SU-DHL-6 (cell line): ENCODE measurements around the gene ARRB1.

Experiments used
- H2AFZ ChIP-seq: fragments of 200-600 bp; sonication (generic); 2 replicates; pipeline ENCODE4 v1.6.1; 2014; ENCODE audit warnings: low read depth, mild to moderate bottlenecking, moderate library complexity, mixed read lengths, antibody characterized with exemption, low read length; ENCODE audit not compliant: severe bottlenecking
- H3F3A ChIP-seq: fragments of 200-600 bp; shearing (Covaris generic); 2 replicates; pipeline ENCODE4 v1.6.0; 2016; ENCODE audit warnings: antibody characterized with exemption, mild to moderate bottlenecking; ENCODE audit not compliant: insufficient read depth
- H3K27ac ChIP-seq: fragments of 200-600 bp; sonication (generic); 2 replicates; pipeline ENCODE4 v1.5.1; 2016; ENCODE audit warnings: low read depth, mild to moderate bottlenecking, low read length, moderate library complexity, mixed read lengths
- H3K27me3 ChIP-seq: fragments of 200-600 bp; sonication (generic), shearing (Covaris generic); 2 replicates; pipeline ENCODE4 v1.6.0; 2014; ENCODE audit warnings: mild to moderate bottlenecking, low read length
- H3K36me3 ChIP-seq: fragments of 200-600 bp; sonication (generic); 2 replicates; pipeline ENCODE4 v1.6.1; 2014; ENCODE audit warnings: mild to moderate bottlenecking, low read length, mixed read lengths
- H3K4me2 ChIP-seq: fragments of 300-600, 200-600 bp; shearing (Covaris generic), sonication (generic); 2 replicates; pipeline ENCODE4 v1.6.0; 2014; ENCODE audit warnings: low read length, low read depth, mild to moderate bottlenecking; ENCODE audit not compliant: poor library complexity, severe bottlenecking
- H3K4me3 ChIP-seq: fragments of 200-600 bp; sonication (generic); 2 replicates; pipeline ENCODE4 v1.5.1; 2014; ENCODE audit warnings: antibody characterized with exemption, low read length, mild to moderate bottlenecking, mixed read lengths; ENCODE audit not compliant: insufficient read depth, poor library complexity, severe bottlenecking
- H3K79me2 ChIP-seq: fragments of 200-600 bp; sonication (generic); 2 replicates; pipeline ENCODE4 v1.6.1; 2014; ENCODE audit warnings: mild to moderate bottlenecking, low read length, moderate library complexity; ENCODE audit not compliant: insufficient read depth
- H3K9ac ChIP-seq: fragments of 200-600 bp; sonication (generic); 2 replicates; pipeline ENCODE4 v1.7.0; 2014; ENCODE audit warnings: mild to moderate bottlenecking, low read length
- H3K9me2 ChIP-seq: fragments of 200-600 bp; sonication (generic); replicated peaks from 2 replicates; pipeline ENCODE4 v1.6.1; 2014; ENCODE audit warnings: low read length; ENCODE audit not compliant: insufficient read depth
- H3K9me3 ChIP-seq: fragments of 200-600 bp; sonication (generic); 2 replicates; pipeline ENCODE4 v1.6.1; 2014; ENCODE audit warnings: low read length, mixed read lengths; ENCODE audit not compliant: insufficient read depth
- H4K20me1 ChIP-seq: fragments of 200-600 bp; sonication (generic); 2 replicates; pipeline ENCODE4 v1.6.1; 2014; ENCODE audit warnings: low read depth, mild to moderate bottlenecking, antibody characterized with exemption, low read length, moderate library complexity, mixed read lengths
- CTCF ChIP-seq: fragments of 200-600 bp; sonication (generic); IDR thresholded peaks from one replicate; pipeline ENCODE4 v1.5.1; 2017; ENCODE audit warnings: antibody characterized with exemption, mild to moderate bottlenecking, low read length, moderate library complexity; ENCODE audit not compliant: insufficient read depth, poor library complexity, severe bottlenecking
- EZH2phosphoT487 ChIP-seq: fragments of 200-600 bp; sonication (generic), shearing (Covaris generic); conservative IDR thresholded peaks from 2 replicates; pipeline ENCODE4 v1.6.1; 2018; ENCODE audit warnings: mild to moderate bottlenecking, antibody characterized with exemption, low read length, moderate library complexity, mixed read lengths

ARRB1 gene

GRCh38 chr11:75351791-75352587 lies 528 bp upstream of the ARRB1 start:
- H3K79me2 ChIP-seq: no peaks in the 10 kb centered on the region
- H3K4me2 ChIP-seq: no peak overlapping the region
- no peak for TF ChIP-seq EZH2phosphoT487
- TF ChIP-seq CTCF: no peak
- H2AFZ ChIP-seq: no peak overlapping the region
- H3K9me3 ChIP-seq: no peaks in the 10 kb centered on the region
- no peak overlapping the region for H3K4me3 ChIP-seq
- H3K27me3 ChIP-seq: no peaks in the 10 kb centered on the region
- H3K9ac ChIP-seq: no peak overlapping the region
- H3K9me2 ChIP-seq: no peaks in the 10 kb centered on the region
- no peak overlapping the region for H3K27ac ChIP-seq
- H4K20me1 ChIP-seq: no peaks in the 10 kb centered on the region
- no peaks in the 10 kb centered on the region for H3F3A ChIP-seq
- H3K36me3 ChIP-seq: no peaks in the 10 kb centered on the region

GRCh38 chr11:75350743-75351540 lies 519 bp downstream of the ARRB1 start:
- Histone ChIP-seq H3K27me3 (no peaks in the 10 kb centered on the region), H2AFZ (no peak overlapping the region), H3K27ac (no peak overlapping the region), H3K9ac (no peak overlapping the region), H3K9me2 (no peaks in the 10 kb centered on the region), H3K4me2 (no peak overlapping the region), H4K20me1 (no peaks in the 10 kb centered on the region), H3F3A (no peaks in the 10 kb centered on the region), H3K79me2 (no peaks in the 10 kb centered on the region), H3K36me3 (no peaks in the 10 kb centered on the region), H3K4me3 (no peak overlapping the region), H3K9me3 (no peaks in the 10 kb centered on the region)
- TF ChIP-seq EZH2phosphoT487 (no peak), CTCF (no peak)

- no peak overlapping the region for H3K27ac ChIP-seq
Measured at GRCh38 chr11:75350122-75350742, 1.2 kb downstream of the ARRB1 start.

More at GRCh38 chr11:75350122-75350742, 1.2 kb downstream of the ARRB1 start:
- Histone ChIP-seq H3K27me3 (no peaks in the 10 kb centered on the region), H3K9me3 (no peaks in the 10 kb centered on the region), H3K4me2 (no peak overlapping the region), H3K9ac (no peak overlapping the region), H3K9me2 (no peaks in the 10 kb centered on the region), H3K4me3 (no peak overlapping the region), H3F3A (no peaks in the 10 kb centered on the region), H2AFZ (no peak overlapping the region), H3K79me2 (no peaks in the 10 kb centered on the region), H3K36me3 (no peaks in the 10 kb centered on the region), H4K20me1 (no peaks in the 10 kb centered on the region)
- TF ChIP-seq EZH2phosphoT487 (no peak), CTCF (no peak)
